GM13977 (cell line): ENCODE results near the gene PHLDA1.

Source experiments
- DNase-seq: peaks from one replicate; pipeline ENCODE4 v3.0.0; 2012; ENCODE audit warnings: low spot score
- in situ Hi-C: fragments of 300-500 bp; cut with MboI; formaldehyde crosslinking; loops from one replicate; pipeline ENCODE4 v1.12.0; 2022; ENCODE audit warnings: low sequenced_read_pairs, low pct_unique_long_range_greater_than_20kb, mixed read lengths, inconsistent platforms; ENCODE audit not compliant: unreplicated experiment
- TF ChIP-seq, protein P1 (sequence below): IDR thresholded peaks from 2 replicates; pipeline ENCODE4 v1.5.1; 2012; ENCODE audit warnings: mild to moderate bottlenecking, control low read depth; ENCODE audit not compliant: insufficient read depth; ENCODE audit errors: extremely low read depth, missing control alignments

PHLDA1 gene

DNA sequence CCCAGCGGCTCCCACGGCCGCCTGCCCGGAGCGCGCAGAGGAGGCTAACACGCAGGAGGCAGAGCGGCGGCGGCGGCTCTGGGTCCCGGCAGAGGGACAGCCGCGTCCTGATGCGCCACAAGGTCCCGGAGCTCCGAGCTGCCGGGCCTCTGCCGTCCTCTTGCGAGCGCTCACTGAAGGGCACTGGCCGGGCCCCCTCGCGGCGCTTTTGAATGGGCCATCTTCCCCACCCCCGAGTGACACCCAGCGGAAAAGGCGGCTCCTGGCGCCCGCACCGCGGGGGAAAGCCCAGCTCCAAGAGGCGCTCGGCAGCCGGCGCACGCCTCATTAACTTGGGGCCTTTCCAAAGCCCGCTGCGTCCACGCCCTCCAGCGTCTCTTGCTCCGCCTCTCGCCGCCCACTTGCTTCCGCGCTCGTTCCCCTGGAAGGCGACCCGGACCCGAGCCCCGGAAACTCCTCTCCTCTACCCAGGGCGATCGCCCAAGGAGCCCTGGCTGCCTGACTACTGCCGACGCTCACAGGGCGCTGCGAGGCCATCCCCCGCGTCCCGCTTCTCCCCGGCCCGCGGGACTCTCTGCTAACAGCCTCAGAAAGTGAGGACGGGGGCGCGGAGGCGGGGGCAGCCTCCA, at the start of gene PHLDA1:
Gene PHLDA1 (minus strand): TSS at position 363 of the 629 bp plus-strand sequence.
- in situ Hi-C loops, result loop anchor here (10.0 to 25.0 kb wide), 2 partner anchors 487 to 694 kb away; partner anchors contain the start of genes CAPS2 and GLIPR1L1
- TF ChIP-seq, protein P1, sequence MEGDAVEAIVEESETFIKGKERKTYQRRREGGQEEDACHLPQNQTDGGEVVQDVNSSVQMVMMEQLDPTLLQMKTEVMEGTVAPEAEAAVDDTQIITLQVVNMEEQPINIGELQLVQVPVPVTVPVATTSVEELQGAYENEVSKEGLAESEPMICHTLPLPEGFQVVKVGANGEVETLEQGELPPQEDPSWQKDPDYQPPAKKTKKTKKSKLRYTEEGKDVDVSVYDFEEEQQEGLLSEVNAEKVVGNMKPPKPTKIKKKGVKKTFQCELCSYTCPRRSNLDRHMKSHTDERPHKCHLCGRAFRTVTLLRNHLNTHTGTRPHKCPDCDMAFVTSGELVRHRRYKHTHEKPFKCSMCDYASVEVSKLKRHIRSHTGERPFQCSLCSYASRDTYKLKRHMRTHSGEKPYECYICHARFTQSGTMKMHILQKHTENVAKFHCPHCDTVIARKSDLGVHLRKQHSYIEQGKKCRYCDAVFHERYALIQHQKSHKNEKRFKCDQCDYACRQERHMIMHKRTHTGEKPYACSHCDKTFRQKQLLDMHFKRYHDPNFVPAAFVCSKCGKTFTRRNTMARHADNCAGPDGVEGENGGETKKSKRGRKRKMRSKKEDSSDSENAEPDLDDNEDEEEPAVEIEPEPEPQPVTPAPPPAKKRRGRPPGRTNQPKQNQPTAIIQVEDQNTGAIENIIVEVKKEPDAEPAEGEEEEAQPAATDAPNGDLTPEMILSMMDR, result peak; percentile 74
- DNase-seq, result peak; percentile 95

DNA sequence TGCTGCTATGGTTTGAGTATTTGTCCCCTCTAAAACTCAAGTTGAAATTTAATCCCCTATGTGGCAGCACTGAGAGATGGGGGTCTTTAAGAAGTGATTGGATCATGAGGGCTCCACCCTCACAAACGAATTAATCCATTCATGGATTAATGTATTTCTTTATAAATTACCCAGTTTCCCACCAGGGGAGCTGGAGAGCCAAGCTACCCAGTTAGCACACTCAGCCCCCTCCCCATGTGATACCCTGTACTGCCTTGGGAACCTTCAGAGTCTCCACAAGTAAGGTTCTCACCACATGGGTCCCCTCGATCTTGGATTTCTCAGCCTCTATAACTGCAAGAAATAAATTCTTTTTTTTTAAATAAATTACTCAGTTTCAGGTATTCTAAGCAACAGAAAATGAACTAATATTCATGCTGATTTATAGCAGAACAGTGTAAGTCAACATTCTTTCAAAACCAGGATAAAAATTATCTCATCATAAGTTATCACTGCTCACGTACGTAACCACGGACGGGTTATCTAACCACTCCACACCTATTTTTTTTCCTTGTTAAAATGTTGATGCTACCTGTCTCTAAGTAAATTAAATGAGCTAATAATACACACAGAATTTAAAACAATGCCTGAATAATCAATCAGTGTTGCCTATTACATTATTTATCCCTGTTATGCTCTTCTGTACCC, 49.3 kb upstream of the PHLDA1 start:
- DNase-seq, result no peak
- in situ Hi-C loops, result loop anchor here (25.0 kb wide), 1 partner anchor 381 kb away; no protein-coding TSS in a partner anchor
- TF ChIP-seq, protein P1, result peak; percentile 26

DNA sequence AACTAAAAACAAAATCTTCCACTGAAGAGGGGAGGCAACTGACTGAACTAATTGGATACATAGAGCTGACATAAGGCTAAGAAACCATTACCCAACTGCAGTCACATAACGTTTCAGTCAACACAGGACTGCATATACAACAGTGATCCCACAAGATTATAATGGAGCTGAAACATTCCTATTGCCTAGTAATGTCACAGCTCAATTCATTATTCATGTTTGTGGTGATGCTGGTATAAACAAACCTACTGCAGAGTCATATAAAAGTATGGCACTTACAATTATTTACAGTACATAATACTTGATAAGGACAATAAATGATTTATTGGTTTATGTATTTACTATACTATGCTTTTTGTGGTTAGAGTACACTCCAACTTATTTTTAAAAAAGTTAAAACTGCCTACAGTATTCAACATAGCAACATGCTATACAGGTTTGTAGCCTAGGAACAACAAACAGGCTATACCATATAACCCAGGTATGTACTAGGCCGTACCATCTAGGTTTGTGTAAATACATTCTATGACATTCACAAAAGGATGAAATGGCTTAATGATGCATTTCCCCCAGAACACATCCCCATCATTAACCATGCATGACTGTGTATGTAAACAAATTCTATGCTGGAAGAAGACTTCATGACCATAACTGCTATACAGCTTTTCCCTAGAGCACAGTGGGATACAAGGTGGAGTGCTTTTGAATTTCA, 48.6 kb upstream of the PHLDA1 start:
- in situ Hi-C loops, result loop anchor here (25.0 kb wide), 1 partner anchor 382 kb away; no protein-coding TSS in a partner anchor
- DNase-seq, result no peak
- TF ChIP-seq, protein P1, result no peak

DNA sequence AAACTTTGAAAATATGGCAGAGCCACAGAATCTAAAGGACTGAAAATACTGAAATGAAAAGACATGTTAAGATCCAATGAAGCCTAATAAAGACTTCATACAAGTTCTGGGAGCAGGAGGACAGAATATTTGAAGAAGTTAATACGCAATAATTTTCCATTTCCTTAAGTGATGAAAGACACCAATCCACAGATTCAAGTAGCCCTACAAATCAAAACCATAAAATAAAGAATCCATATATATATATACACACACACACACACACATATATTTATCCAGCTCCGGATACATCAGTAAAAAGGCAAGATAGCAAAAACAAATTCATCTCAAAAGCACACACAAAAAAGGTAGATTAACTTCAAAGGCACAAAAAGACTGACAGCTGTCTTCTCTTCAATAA, 47.2 kb upstream of the PHLDA1 start:
- TF ChIP-seq, protein P1, result no peak
- no peak for DNase-seq
- in situ Hi-C loops, result loop anchor here (10.0 to 25.0 kb wide), 3 partner anchors 76 to 384 kb away; partner anchors contain the start of gene BBS10

DNA sequence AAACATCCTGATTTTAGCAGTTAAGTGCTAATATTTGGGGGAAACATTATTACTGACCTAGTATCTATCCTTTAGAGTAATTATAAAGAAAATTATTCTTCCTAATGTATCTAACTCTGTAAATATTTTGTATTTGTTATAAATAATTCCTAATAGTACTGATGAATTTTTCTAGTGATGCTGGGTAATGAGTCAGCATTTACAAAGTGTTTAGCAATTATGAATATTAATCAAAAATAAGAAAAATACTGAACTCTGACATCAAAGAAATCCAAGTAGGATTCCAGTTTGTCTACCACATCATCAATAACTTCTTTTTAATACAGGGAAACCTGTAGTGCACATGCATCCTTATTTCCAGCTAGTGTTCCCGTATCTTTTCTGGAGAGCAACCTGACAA, 43.9 kb upstream of the PHLDA1 start:
- DNase-seq, result no peak
- in situ Hi-C loops, result loop anchor here (10.0 to 25.0 kb wide), 3 partner anchors 79 to 387 kb away; partner anchors contain the start of gene BBS10
- TF ChIP-seq, protein P1, result no peak

DNA sequence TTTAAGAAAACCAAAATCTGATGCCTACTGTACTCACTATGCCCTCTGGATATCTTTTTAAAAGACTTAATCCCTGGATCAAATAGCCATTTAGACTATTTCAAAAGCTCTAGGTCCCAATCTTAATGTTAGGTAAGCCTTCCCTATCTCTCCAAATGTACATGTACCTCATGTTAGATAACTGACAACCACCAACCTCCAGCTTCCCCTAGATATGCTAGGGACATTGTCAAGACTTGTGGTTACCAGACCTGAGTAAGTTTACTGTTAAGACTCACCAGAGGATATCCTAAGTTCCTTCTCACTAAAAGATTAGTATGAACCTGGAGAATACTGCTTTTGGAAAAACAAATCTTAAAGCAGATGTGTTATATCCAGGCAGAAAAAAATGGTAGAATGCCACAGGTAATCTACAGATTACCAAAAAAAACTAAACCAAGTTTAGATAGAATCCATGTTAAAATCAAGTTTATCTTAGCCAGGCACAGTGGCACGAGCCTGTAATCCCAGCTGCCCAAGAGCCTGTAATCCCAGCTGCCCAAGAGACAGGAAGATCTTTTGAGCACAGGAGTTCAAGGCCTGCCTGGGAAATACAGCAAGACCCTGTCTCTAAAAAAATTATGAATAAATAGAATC, 43.2 kb upstream of the PHLDA1 start:
- in situ Hi-C loops, result loop anchor here (10.0 to 25.0 kb wide), 3 partner anchors 80 to 387 kb away; partner anchors contain the start of gene BBS10
- DNase-seq, result no peak
- TF ChIP-seq, protein P1, result no peak
